Endothelial cell of umbilical vein (primary cell): ENCODE data around the gene RPL34.

Experiments
- EZH2 ChIP-seq: IDR thresholded peaks from 2 replicates; pipeline ENCODE4 v1.6.1; 2012; ENCODE audit warnings: borderline replicate concordance, low read depth, mild to moderate bottlenecking, moderate library complexity, low read length, inconsistent platforms; ENCODE audit not compliant: severe bottlenecking
- FOS ChIP-seq: IDR thresholded peaks from 2 replicates; pipeline ENCODE4 v1.6.1; 2011; ENCODE audit warnings: mild to moderate bottlenecking, low read length, moderate library complexity, borderline replicate concordance; ENCODE audit not compliant: insufficient read depth
- JUN ChIP-seq: IDR thresholded peaks from 2 replicates; pipeline ENCODE4 v1.6.1; 2011; ENCODE audit warnings: borderline replicate concordance, low read depth; ENCODE audit not compliant: insufficient read length, insufficient read depth
- MYC ChIP-seq: IDR thresholded peaks from one replicate; pipeline ENCODE4 v1.6.1; 2011; ENCODE audit warnings: mild to moderate bottlenecking, low read depth, low read length
- POLR2A ChIP-seq: IDR thresholded peaks from 2 replicates; pipeline ENCODE4 v1.6.1; 2012; ENCODE audit warnings: low read depth, mild to moderate bottlenecking, control low read depth, low read length
- POLR2AphosphoS5 ChIP-seq: IDR thresholded peaks from 2 replicates; pipeline ENCODE4 v1.6.1; 2012; ENCODE audit warnings: low read depth, mild to moderate bottlenecking, control low read depth, low read length, moderate library complexity; ENCODE audit not compliant: insufficient read depth
- TF ChIP-seq, protein P1 (sequence below), 2 donors: IDR thresholded peaks; 1 replicate in 1 of 2; 2 replicates in 1 of 2; pipeline ENCODE4 v1.5.1; 2011; ENCODE audit warnings: low read length in 2 of 2, mild to moderate bottlenecking in 2 of 2, moderate library complexity in 2 of 2, control low read depth in 1 of 2, inconsistent platforms in 1 of 2, low read depth in 1 of 2; ENCODE audit not compliant: insufficient read depth in 1 of 2; ENCODE audit errors: extremely low read depth in 1 of 2
- TF ChIP-seq, protein P2 (sequence below): IDR thresholded peaks from 2 replicates; pipeline ENCODE4 v1.6.1; 2011; ENCODE audit not compliant: insufficient read depth, insufficient read length

DNA sequence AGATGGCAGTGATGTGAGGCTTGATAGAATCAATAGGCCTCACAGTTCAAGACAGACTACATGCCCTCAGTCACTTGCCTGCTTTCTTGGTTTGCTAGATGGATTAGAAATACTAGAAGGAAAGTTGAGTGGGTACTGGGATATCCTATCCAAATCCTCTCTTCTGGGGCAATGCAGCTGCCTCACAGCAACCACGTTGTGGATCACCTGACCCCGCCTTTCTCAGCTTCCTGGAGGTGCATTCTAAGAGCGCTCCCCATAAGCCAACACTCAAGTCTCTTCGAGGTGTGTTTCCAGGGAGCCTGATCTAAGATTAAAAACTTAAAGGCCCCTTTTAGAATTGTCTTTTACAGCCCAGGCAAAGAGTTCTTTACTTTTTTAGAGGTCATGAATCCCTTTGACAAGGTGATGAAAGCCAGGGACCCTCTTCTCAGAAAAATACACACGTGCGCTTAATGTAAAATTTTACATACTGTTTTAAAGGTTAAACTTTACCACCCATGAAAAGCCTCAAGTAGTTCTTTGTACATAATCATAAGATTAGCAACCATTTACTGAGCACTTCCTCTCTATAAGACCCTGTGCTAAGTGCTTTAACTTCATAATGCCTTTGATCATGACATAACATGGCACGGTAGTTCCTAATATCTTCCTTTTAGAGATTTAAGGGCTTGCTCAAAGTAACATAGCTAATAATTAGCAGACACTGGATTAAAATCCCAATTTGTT lies 840 bp upstream of the RPL34 start:
- TF ChIP-seq, protein P1, sequence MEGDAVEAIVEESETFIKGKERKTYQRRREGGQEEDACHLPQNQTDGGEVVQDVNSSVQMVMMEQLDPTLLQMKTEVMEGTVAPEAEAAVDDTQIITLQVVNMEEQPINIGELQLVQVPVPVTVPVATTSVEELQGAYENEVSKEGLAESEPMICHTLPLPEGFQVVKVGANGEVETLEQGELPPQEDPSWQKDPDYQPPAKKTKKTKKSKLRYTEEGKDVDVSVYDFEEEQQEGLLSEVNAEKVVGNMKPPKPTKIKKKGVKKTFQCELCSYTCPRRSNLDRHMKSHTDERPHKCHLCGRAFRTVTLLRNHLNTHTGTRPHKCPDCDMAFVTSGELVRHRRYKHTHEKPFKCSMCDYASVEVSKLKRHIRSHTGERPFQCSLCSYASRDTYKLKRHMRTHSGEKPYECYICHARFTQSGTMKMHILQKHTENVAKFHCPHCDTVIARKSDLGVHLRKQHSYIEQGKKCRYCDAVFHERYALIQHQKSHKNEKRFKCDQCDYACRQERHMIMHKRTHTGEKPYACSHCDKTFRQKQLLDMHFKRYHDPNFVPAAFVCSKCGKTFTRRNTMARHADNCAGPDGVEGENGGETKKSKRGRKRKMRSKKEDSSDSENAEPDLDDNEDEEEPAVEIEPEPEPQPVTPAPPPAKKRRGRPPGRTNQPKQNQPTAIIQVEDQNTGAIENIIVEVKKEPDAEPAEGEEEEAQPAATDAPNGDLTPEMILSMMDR (IDR thresholded peaks at IDR 0.05; ENCODE audit: extremely low read depth in 1 of 2, insufficient read depth in 1 of 2, low read depth in 1 of 2, low read length in 2 of 2), result no peak
- TF ChIP-seq POLR2AphosphoS5 (no peak), EZH2 (no peak), POLR2A (no peak), MYC (no peak), JUN (no peak), FOS (no peak)
- TF ChIP-seq, protein P2, sequence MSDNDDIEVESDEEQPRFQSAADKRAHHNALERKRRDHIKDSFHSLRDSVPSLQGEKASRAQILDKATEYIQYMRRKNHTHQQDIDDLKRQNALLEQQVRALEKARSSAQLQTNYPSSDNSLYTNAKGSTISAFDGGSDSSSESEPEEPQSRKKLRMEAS, result no peak
